A549 (cell line): ENCODE measurements around the gene RRP7A. TPM values are rescaled to one million over a fixed set of nuclear protein-coding genes. Genes with fewer than 3 reads are reported as not detected.

ENCODE experiments used
- ATAC-seq, 2 experiments: fragments of 200-7000 bp in 1 of 2; fragments of >200 bp in 1 of 2; cut with Nextera tagmentation in 1 of 2; cut with Tn5 transposase in 1 of 2; 3 replicates each; pipeline versions ENCODE4 v1.8.0 to v1.9.1; 2018 to 2020; ENCODE audit warnings: mild to moderate bottlenecking in 1 of 2, moderate library complexity in 1 of 2
- CTCF ChIA-PET: fragments of 300-600 bp; sonication (Branson Sonifier 250); formaldehyde crosslinking; extraction: SDS; loops from one replicate; lab custom pipeline; 2021; ENCODE audit warnings: antibody characterized with exemption, inconsistent platforms; lab: Yijun Ruan, JAX
- POLR2A ChIA-PET: fragments of 350-600 bp; formaldehyde crosslinking; extraction: SDS; loops from one replicate; lab custom pipeline; 2021; ENCODE audit warnings: antibody characterized with exemption, inconsistent platforms; lab: Yijun Ruan, JAX
- DNase-seq, 2 experiments: peaks; one replicate each; pipeline versions ENCODE4 v3.0.0 to v3.0.0-alpha.2; 2011 to 2016; ENCODE audit warnings: low read depth in 1 of 2, low spot score in 1 of 2
- FAIRE-seq: peaks from 2 replicates; lab custom pipeline; 2011; peaks lifted over from hg19 to GRCh38; lab: Jason Lieb, UNC
- H3K27ac ChIP-seq, 2 experiments: fragments of >200 bp; sonication (Bioruptor Twin); formaldehyde crosslinking; 3 replicates each; pipeline ENCODE4 v1.5.1; 2016 to 2017
- H3K4me1 ChIP-seq: fragments of >200 bp; sonication (Bioruptor Twin); formaldehyde crosslinking; 3 replicates; pipeline ENCODE4 v1.6.1; 2016
- H3K4me2 ChIP-seq: fragments of >200 bp; sonication (Bioruptor Twin); formaldehyde crosslinking; 3 replicates; pipeline ENCODE4 v1.6.1; 2016
- H3K4me3 ChIP-seq: fragments of >200 bp; sonication (Bioruptor Twin); formaldehyde crosslinking; 3 replicates; pipeline ENCODE4 v1.5.1; 2016
- H3K9me3 ChIP-seq: fragments of >200 bp; sonication (Bioruptor Twin); formaldehyde crosslinking; 3 replicates; pipeline ENCODE4 v1.6.1; 2016
- BHLHE40 ChIP-seq: IDR thresholded peaks from 2 replicates; pipeline ENCODE4 v1.6.1; 2012; ENCODE audit warnings: low read depth, low read length, inconsistent platforms
- CBX2 ChIP-seq: fragments of 200-600 bp; sonication (generic); IDR thresholded peaks from 2 replicates; pipeline ENCODE4 v1.6.1; 2016; ENCODE audit warnings: low read depth, mild to moderate bottlenecking, borderline replicate concordance
- CEBPB ChIP-seq, 2 experiments: fragments of >200 bp in 1 of 2; sonication (Bioruptor Twin) in 1 of 2; formaldehyde crosslinking in 1 of 2; IDR thresholded peaks; 2 replicates each; pipeline ENCODE4 v1.6.1; 2012 to 2016
- CHD4 ChIP-seq: fragments of 200-600 bp; sonication (generic); IDR thresholded peaks from 2 replicates; pipeline ENCODE4 v1.6.1; 2016; ENCODE audit warnings: antibody characterized with exemption, mild to moderate bottlenecking, borderline replicate concordance
- EHF ChIP-seq: fragments of 250-450 bp; sonication (Bioruptor Pico); IDR thresholded peaks from 2 replicates; pipeline ENCODE4 v1.5.0; 2020; ENCODE audit warnings: mild to moderate bottlenecking
- GATA3 ChIP-seq: IDR thresholded peaks from 2 replicates; pipeline ENCODE4 v1.6.1; 2012; ENCODE audit warnings: borderline replicate concordance
- HEYL ChIP-seq: fragments of 250-450 bp; sonication (Bioruptor Pico); IDR thresholded peaks from 2 replicates; pipeline ENCODE4 v1.8.0; 2021; ENCODE audit warnings: mild to moderate bottlenecking, moderate library complexity
- JUN ChIP-seq, 2 experiments: fragments of >200 bp; sonication (Bioruptor Twin); formaldehyde crosslinking; IDR thresholded peaks; 2 replicates in 1 of 2; 3 replicates in 1 of 2; pipeline ENCODE4 v1.6.1; 2016 to 2017
- JUNB ChIP-seq: fragments of >200 bp; sonication (Bioruptor Twin); formaldehyde crosslinking; IDR thresholded peaks from 2 replicates; pipeline ENCODE4 v1.6.1; 2016
- KDM5A ChIP-seq: fragments of 200-600 bp; sonication (generic); IDR thresholded peaks from 2 replicates; pipeline ENCODE4 v1.6.1; 2016; ENCODE audit warnings: antibody characterized with exemption, mild to moderate bottlenecking
- PHF8 ChIP-seq: fragments of 200-600 bp; sonication (generic); IDR thresholded peaks from 2 replicates; pipeline ENCODE4 v1.6.1; 2016; ENCODE audit warnings: low read depth, mild to moderate bottlenecking, antibody characterized with exemption, moderate library complexity, borderline replicate concordance
- POLR2AphosphoS2 ChIP-seq: conservative IDR thresholded peaks from 2 replicates; pipeline ENCODE4 v1.6.1; 2012; ENCODE audit warnings: low read length, improper control_type of control experiment, inconsistent platforms
- RAD21 ChIP-seq, 2 experiments: fragments of >200 bp in 1 of 2; sonication (Bioruptor Twin) in 1 of 2; formaldehyde crosslinking in 1 of 2; IDR thresholded peaks in 1 of 2; conservative IDR thresholded peaks in 1 of 2; 2 replicates in 1 of 2; 3 replicates in 1 of 2; pipeline ENCODE4 v1.6.1; 2012 to 2018; ENCODE audit warnings: inconsistent platforms in 1 of 2
- RARB ChIP-seq: fragments of 250-450 bp; sonication (Bioruptor Pico); IDR thresholded peaks from 2 replicates; pipeline ENCODE4 v1.8.0; 2021; ENCODE audit warnings: mild to moderate bottlenecking, moderate library complexity
- RCOR1 ChIP-seq: fragments of 150-350 bp; IDR thresholded peaks from 2 replicates; pipeline ENCODE4 v1.6.1; 2014; ENCODE audit warnings: antibody characterized with exemption, low read length, low read depth
- RNF2 ChIP-seq: fragments of 200-600 bp; sonication (generic); IDR thresholded peaks from 2 replicates; pipeline ENCODE4 v1.6.1; 2016; ENCODE audit warnings: low read depth, mild to moderate bottlenecking, antibody characterized with exemption, moderate library complexity, borderline replicate concordance
- SMC3 ChIP-seq: fragments of >200 bp; sonication (Bioruptor Twin); formaldehyde crosslinking; IDR thresholded peaks from 3 replicates; pipeline ENCODE4 v1.6.1; 2018; ENCODE audit warnings: inconsistent platforms
- SREBF2 ChIP-seq: fragments of 450-650 bp; IDR thresholded peaks from 2 replicates; pipeline ENCODE4 v1.6.1; 2014; ENCODE audit warnings: mild to moderate bottlenecking, moderate library complexity
- TP53 ChIP-seq: fragments of 250-450 bp; sonication (Bioruptor Pico); IDR thresholded peaks from 2 replicates; pipeline ENCODE4 v1.5.0; 2021; ENCODE audit warnings: mild to moderate bottlenecking, moderate library complexity
- ZC3H11A ChIP-seq: fragments of 450-650 bp; IDR thresholded peaks from 2 replicates; pipeline ENCODE4 v1.6.1; 2014; ENCODE audit warnings: antibody characterized with exemption, mild to moderate bottlenecking
- WGBS: methylation state at CpG from one replicate; pipeline ENCODE4 v1.1.6; 2017; ENCODE audit errors: missing lambda C conversion rate; 5-methylcytosine and 5-hydroxymethylcytosine counted together
- polyA plus RNA-seq, 4 experiments: library from polyadenylated mRNA; depleted of rRNA in 3 of 4; stranded (reverse); fragments of >200 nt; fragmentation: RNase III in 1 of 4; extraction: RNeasy Plus Mini Kit Qiagen cat#74134 plus additional on column Dnase treatment in 1 of 4; gene quantifications; 2 replicates in 3 of 4; 3 replicates in 1 of 4; pipeline ENCODE4 v1.2.3, GENCODE V29; 2011 to 2017
- TF ChIP-seq, protein P1 (sequence below): fragments of 200-600 bp; sonication (generic); IDR thresholded peaks from 2 replicates; pipeline ENCODE4 v1.6.1; 2016; ENCODE audit warnings: antibody characterized with exemption, mild to moderate bottlenecking, moderate library complexity
- TF ChIP-seq, protein P2 (sequence below): IDR thresholded peaks from 2 replicates; pipeline ENCODE4 v1.6.1; 2012; ENCODE audit warnings: low read depth, borderline replicate concordance

RRP7A gene
- polyA plus RNA-seq, 2 of the 4 experiments (the other 2 are of a cell fraction): 26.5 to 37.1 TPM

GRCh38 chr22:42473484-42474193, 46.0 kb downstream of the RRP7A start (continued):
- TF ChIP-seq, protein P1, sequence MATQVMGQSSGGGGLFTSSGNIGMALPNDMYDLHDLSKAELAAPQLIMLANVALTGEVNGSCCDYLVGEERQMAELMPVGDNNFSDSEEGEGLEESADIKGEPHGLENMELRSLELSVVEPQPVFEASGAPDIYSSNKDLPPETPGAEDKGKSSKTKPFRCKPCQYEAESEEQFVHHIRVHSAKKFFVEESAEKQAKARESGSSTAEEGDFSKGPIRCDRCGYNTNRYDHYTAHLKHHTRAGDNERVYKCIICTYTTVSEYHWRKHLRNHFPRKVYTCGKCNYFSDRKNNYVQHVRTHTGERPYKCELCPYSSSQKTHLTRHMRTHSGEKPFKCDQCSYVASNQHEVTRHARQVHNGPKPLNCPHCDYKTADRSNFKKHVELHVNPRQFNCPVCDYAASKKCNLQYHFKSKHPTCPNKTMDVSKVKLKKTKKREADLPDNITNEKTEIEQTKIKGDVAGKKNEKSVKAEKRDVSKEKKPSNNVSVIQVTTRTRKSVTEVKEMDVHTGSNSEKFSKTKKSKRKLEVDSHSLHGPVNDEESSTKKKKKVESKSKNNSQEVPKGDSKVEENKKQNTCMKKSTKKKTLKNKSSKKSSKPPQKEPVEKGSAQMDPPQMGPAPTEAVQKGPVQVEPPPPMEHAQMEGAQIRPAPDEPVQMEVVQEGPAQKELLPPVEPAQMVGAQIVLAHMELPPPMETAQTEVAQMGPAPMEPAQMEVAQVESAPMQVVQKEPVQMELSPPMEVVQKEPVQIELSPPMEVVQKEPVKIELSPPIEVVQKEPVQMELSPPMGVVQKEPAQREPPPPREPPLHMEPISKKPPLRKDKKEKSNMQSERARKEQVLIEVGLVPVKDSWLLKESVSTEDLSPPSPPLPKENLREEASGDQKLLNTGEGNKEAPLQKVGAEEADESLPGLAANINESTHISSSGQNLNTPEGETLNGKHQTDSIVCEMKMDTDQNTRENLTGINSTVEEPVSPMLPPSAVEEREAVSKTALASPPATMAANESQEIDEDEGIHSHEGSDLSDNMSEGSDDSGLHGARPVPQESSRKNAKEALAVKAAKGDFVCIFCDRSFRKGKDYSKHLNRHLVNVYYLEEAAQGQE: no peak
- TF ChIP-seq CBX2 (no peak), CHD4 (no peak), RNF2 (no peak), RAD21 (conservative IDR thresholded peaks at IDR 0.05 in 1 of 2, IDR thresholded peaks at IDR 0.05 in 1 of 2) (peak in 1 of 2 experiments; percentile 47; a peak in 2 of 5 replicates), HEYL (CRISPR knock-in tag) (no peak), SREBF2 (no peak), SMC3 (peak; percentile 33; the same call in 2 of the 3 replicates), TP53 (no peak), POLR2AphosphoS2 (no peak), ZC3H11A (peak; percentile 55), RARB (no peak), KDM5A (no peak), PHF8 (no peak), EHF (CRISPR knock-in tag) (no peak), JUNB (no peak), JUN (IDR thresholded peaks at IDR 0.05) (no peak), BHLHE40 (no peak)
- TF ChIP-seq, protein P2, sequence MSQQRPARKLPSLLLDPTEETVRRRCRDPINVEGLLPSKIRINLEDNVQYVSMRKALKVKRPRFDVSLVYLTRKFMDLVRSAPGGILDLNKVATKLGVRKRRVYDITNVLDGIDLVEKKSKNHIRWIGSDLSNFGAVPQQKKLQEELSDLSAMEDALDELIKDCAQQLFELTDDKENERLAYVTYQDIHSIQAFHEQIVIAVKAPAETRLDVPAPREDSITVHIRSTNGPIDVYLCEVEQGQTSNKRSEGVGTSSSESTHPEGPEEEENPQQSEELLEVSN: no peak
- TF ChIP-seq, all 56 proteins: peak for 4

DNA sequence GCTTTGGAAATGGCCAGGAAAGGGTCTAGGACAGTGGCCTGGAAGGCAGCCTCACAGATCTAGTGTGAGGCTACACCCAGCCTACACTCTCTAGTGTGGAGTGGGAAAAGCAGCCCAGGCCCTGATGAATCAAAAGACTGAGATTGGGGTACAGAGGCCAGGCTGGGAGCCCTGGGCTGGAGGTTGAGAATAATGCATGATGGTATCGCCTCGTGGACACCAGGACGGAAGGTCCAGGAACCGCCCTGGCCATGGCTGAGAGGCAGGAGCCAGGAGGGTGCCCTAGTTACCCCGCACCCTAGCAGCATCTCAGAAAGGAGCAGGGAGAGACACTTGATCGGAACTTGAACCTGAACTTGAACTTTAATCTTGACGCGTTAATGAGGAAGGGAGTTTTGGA, 46.9 kb downstream of the RRP7A start:
- CTCF ChIA-PET: interaction anchor here (1.1 to 3.1 kb wide), 7 partner anchors 10 to 505 kb away, joined by 3 to 17 read pairs (median 6); no protein-coding TSS in a partner anchor
- Histone ChIP-seq H3K27ac (no peak overlapping the region), H3K4me3 (no peak overlapping the region), H3K4me1 (0 out of 3 replicates have a peak, but pooled peaks cover 5% of the 10 kb centered on the region), H3K4me2 (no peak overlapping the region), H3K9me3 (no peaks in the 10 kb centered on the region)
- no peak for DNase-seq
- peak in 1 of 2 experiments; percentile 21; a peak in 2 of 6 replicates for ATAC-seq
- 59% methylated on average over 5 of the region's 8 CpGs for WGBS
- POLR2A ChIA-PET: no interaction called here
- FAIRE-seq: no peak
- TF ChIP-seq RCOR1: no peak
- TF ChIP-seq CEBPB (IDR thresholded peaks at IDR 0.05): no peak
- TF ChIP-seq GATA3: no peak
- TF ChIP-seq HEYL (CRISPR knock-in tag): no peak
- TF ChIP-seq RNF2: no peak
- TF ChIP-seq PHF8: no peak
